Mammary epithelial cell (primary cell): ENCODE results near the gene PPP2R2B.

ENCODE experiments used
- EZH2 ChIP-seq: IDR thresholded peaks from 2 replicates; pipeline ENCODE4 v1.6.1; 2012; ENCODE audit warnings: low read length, inconsistent platforms, borderline replicate concordance
- TF ChIP-seq, protein P1 (sequence below), 2 donors: IDR thresholded peaks in 1 of 2; conservative IDR thresholded peaks in 1 of 2; 2 replicates each; pipeline ENCODE4 v1.5.1; 2011 to 2012; ENCODE audit warnings: inconsistent platforms in 2 of 2, low read length in 2 of 2, mild to moderate bottlenecking in 2 of 2, control low read depth in 1 of 2, low read depth in 1 of 2; ENCODE audit not compliant: insufficient read depth in 1 of 2; ENCODE audit errors: extremely low read depth in 1 of 2

DNA sequence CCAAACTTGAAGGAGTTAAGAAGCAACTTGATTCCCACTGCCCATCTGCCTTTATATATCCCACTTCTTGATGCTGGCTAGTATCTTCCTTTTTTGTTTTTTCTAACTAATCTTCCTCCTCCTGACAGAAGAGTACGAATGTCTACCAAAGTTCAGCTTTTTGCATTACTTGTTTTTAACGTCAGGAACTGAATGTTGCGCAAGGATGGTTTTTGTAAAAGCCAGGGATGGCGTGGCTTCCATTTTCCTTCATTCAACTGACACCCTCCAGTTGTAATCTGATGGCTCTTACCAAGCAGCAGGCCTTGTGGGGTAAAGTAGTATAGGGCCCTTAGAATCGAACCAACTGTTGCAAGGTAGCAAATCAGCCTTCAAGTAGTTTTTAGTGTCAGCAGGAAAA lies 291.8 kb downstream of the PPP2R2B start:
- TF ChIP-seq EZH2, result no peak
- TF ChIP-seq, protein P1, sequence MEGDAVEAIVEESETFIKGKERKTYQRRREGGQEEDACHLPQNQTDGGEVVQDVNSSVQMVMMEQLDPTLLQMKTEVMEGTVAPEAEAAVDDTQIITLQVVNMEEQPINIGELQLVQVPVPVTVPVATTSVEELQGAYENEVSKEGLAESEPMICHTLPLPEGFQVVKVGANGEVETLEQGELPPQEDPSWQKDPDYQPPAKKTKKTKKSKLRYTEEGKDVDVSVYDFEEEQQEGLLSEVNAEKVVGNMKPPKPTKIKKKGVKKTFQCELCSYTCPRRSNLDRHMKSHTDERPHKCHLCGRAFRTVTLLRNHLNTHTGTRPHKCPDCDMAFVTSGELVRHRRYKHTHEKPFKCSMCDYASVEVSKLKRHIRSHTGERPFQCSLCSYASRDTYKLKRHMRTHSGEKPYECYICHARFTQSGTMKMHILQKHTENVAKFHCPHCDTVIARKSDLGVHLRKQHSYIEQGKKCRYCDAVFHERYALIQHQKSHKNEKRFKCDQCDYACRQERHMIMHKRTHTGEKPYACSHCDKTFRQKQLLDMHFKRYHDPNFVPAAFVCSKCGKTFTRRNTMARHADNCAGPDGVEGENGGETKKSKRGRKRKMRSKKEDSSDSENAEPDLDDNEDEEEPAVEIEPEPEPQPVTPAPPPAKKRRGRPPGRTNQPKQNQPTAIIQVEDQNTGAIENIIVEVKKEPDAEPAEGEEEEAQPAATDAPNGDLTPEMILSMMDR (conservative IDR thresholded peaks at IDR 0.05 in 1 of 2, IDR thresholded peaks at IDR 0.05 in 1 of 2; ENCODE audit: extremely low read depth in 1 of 2, insufficient read depth in 1 of 2, low read depth in 1 of 2, low read length in 2 of 2), result no peak
